ENCODE results near the gene EFHB. TPM values are rescaled to one million over a fixed set of nuclear protein-coding genes. Genes with fewer than 3 reads are reported as not detected.

EFHB gene
- total and polyA plus RNA-seq, 2 of the 13 experiments (the other 11 are each of a cell fraction or from before 2014, with no cell fraction given), result 0.15 to 0.42 TPM

DNA sequence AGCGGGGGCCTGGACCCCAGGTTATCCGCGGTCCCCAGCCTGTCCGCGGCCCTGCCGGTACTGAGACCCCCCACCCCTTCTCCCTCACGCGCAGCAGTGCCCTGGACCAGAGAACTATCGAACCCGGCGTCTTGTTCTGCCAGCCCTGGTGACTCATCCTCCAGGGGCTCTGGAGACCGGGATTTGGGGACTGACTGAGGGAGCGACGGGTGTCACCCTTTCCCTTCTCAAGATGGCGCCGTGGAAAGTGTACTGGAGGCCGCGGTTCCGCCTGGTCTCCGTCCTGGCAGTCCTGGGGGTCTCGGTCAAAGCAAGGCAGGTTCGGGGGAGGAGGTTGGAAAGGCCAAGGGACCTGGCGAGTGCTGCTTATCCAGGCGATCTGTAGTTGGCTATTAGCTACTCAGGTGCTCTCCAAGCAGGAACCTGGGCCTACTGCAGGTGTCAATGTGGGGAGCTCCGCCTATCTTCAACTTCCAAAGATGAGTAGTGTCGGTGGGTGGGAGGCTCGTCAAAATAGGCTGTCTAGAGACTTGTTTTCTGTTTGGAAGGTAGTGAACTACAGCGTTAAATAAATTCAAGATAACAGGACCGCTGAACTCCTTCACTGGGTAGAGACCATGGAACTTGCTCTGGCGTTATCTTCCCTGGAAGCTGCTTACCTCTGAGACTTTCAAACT is 13.7 kb upstream of the EFHB start (continued):
- no peak; the same call in 1 of the 2 replicates for TF ChIP-seq UBTF (CRISPR knock-in tag; IDR thresholded peaks at IDR 0.05)
- no peak for TF ChIP-seq TSC22D2 (CRISPR knock-in tag; IDR thresholded peaks at IDR 0.05; ENCODE audit: borderline replicate concordance)
- TF ChIP-seq SALL2 (CRISPR knock-in tag; IDR thresholded peaks at IDR 0.05), result no peak
- TF ChIP-seq RARA (CRISPR knock-in tag; IDR thresholded peaks at IDR 0.05), result no peak
- no peak for TF ChIP-seq CBX2 (IDR thresholded peaks at IDR 0.05; ENCODE audit: low read depth, low read length)
- no peak for TF ChIP-seq CBX2 (CRISPR knock-in tag; IDR thresholded peaks at IDR 0.05; ENCODE audit: low read depth)
- TF ChIP-seq HNRNPL (IDR thresholded peaks at IDR 0.05; ENCODE audit: low read depth, low read length), result no peak
- no peak for TF ChIP-seq XBP1 (CRISPR knock-in tag; IDR thresholded peaks at IDR 0.05)
- TF ChIP-seq ZNF512 (CRISPR knock-in tag; IDR thresholded peaks at IDR 0.05), result no peak
- no peak for TF ChIP-seq ZKSCAN1 (IDR thresholded peaks at IDR 0.05; ENCODE audit: low read length)
- TF ChIP-seq ZNF746 (CRISPR knock-in tag; IDR thresholded peaks at IDR 0.05), result no peak
- TF ChIP-seq REST (IDR thresholded peaks at IDR 0.05; ENCODE audit: borderline replicate concordance in 1 of 2, low read depth in 1 of 2, low read length in 2 of 2), result no peak

All from HepG2 (cell line).